Stimulated activated CD4-positive, alpha-beta T cell treated with anti-CD3 and anti-CD28 coated beads, Interleukin-4, amount 100 ng/mL, for 1 hour (primary cell): ENCODE data around the gene LRRTM2.

Experiments used
- DNase-seq: peaks from one replicate; pipeline ENCODE4 v3.0.0-alpha.2; 2020

The LRRTM2 gene

DNA sequence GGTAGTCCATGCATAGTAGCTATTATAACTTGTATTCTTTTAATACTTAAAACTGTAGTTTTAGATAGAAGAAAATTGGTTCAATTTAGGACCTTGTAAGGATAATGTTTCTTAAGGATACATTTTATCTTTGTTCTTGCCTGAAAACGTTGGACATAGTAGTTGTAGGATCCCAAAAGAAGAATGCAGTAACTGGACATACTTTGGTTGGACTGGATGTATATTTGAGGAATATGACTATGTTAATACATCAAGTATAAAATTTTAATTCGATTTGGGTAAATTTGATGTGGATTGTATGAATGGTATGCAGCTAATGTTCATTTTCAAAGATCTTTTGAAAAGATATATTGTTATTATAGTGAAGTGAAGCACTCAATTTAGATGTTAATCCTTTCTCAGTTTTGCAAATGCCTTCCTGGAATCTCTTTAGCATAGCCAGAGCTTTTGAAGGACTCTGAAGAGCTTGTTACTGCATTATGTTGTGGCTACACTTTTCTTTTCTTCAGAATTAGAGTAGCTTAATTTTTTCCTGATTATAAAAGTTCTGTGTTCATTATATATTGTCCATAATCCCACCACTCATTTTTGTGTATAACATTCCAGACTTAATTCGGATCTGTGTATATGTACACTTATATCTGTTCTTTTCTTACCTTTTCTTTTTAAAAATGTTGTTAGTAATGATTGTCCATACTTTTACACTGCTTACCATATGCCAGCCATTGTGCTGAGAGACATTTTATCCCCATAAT lies 41.2 kb downstream of the LRRTM2 start:
- DNase-seq: no peak

DNA sequence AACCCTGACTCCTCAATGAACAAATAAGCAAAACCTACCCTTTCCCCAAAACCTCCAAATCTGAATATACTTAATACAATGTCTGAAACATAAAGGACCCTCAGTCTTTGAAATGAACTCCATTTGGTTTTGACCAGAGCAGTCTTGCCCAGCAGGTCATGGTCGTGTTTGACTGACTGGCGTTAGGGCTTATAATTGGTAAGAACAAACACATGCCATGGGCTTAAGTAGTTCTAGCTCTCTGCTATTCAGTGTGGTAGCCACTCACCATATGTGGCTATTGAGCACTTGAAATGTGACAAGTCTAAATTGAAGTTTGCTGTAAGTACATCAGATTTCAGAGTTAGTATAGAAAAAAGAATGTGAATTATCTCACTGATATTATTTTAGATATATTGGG lies 42.1 kb downstream of the LRRTM2 start:
- DNase-seq: no peak

DNA sequence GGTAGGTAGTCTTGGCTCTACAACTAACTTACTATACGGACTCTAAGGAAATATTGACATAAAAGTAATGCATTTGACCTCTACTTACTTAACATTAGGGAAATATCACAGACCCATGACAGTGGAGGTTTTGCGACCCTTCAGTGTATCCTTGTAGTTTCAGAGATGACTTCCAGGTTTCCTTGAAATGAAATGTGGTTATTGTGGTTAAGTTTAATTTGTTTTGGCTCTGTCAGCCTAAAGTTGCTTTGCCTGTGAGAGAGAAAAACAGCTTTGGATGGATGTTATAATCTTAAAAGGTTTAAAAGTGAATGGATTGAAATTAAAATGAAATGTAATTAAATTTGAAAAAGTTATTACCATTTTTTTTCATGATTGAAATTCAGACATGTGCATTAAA lies 42.9 kb downstream of the LRRTM2 start:
- no peak for DNase-seq

DNA sequence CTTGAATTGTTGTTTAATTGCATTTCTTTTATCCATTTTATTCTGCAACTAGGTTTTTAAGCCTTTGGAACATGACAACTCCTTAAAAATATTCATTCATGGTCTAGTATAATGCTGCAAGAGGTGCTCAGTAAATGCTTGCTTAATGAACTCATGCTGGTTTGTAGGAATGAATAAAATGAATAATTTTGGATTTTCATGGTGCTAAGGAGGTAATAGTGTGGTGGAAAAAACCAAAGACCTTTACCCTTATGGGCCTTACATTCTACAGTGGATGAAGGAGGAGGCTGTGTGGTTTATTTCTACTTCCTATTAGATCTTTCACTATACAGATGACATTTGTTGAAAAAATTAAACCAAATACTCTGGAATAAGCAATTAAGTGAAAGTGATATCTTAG lies 43.4 kb downstream of the LRRTM2 start:
- no peak for DNase-seq

DNA sequence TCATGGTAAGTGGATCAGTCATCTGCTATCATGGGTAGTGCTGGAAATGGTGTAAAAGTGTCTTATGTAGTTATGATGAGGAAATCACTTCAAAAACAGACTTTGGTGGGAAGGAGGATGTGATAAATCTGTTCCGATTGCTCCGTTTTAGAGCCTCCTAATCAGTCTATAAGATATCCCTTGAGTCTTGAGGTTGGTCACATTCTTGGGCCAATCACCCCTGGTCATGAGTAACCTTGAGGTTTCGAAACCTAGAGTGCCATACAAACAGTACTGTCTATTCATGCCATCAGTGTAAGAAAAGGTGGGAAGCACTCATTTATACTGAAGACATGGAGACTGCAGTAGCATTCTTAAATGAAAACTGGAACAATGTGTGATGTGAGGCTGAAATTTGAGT lies 45.8 kb downstream of the LRRTM2 start:
- no peak for DNase-seq

DNA sequence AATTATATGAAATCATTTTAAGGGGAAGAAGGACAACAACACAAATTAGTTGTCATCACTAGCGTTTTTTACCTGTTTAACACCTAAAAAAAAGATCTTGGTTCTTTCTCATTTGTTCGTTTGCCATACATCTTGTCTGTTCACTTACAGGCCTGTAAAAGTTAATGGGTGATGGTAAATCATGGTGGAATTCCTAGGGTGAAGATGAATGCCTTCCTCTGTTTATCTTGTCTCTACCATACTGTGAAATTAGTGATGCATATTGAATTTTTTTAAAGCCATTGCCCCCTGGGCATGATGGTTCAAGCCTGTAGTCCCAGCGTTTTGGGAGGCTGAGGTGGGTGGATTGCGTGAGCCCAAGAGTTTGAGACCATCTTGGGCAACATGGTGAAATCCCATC lies 46.6 kb downstream of the LRRTM2 start:
- DNase-seq: no peak

DNA sequence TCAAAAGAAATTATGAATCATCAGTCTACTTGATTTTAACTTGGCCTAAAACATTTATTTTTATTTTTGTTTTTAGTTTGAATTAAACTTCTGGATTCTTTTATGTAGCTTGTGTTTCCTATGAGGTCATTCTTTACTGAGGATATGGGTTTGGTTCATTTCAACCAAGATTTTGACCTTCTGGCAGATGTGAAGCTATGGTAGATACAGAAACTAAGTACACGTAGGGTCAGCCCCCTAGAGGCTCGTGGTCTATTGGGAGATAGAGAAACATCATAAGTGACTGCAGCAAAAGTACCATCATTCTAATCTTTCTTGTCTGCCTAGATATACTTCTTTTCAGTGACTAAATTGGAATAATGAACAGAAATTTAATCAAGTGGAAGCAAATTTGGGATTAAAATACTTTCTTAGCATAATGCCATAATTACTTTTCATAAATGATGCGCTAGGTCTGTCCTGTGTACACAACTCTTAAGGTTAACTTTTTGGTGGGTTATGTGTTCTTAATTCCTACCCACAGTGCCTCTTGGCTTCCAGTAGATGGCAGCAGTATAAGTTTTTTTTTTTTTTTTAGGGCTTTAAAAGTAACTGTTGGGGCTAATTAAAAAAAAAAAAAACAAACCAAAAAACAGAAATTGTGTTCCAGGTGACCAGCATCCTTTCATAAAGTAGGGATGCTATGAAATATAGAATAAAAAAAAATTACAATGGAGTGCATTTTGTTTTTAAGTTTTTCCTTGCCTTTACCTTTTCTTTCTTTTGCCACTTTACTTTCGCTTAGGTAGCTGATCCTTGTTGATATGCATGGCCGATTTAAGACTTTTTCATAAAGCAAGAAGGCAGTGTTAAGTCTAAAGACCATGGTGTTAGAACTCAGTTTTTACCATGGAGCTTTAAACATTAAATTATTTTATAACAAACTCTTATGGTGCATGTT lies 49.9 kb downstream of the LRRTM2 start:
- no peak for DNase-seq

DNA sequence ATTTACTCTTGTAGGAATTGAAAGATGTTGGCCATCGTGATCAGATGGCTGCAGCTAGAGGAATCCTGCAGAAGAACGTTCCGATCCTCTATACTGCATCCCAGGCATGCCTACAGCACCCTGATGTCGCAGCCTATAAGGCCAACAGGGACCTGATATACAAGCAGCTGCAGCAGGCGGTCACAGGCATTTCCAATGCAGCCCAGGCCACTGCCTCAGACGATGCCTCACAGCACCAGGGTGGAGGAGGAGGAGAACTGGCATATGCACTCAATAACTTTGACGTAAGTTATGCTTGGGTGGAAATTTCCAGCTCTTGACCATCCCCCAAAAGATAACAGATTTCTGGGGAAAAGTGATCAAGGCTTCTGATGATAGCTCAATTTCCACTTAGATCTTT lies 50.6 kb downstream of the LRRTM2 start:
- DNase-seq: no peak

DNA sequence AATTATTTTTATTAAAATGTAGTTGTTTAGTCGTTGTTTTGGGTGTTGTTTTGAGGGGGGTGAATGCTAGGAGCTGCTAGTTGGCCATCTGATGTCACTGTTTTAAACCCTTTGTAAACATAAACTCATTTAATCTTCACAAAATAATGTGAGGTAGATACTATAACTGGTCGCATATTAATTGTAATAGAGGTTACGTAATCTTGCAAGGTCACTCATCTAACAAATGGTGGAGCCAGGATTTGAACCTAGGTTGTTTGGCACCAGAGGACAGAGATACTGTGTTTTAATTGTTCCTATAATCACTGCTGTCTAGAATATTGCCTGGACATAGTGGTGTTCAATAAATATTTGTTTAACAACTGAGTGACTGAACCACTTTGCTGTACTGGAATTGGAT lies 54.4 kb downstream of the LRRTM2 start:
- no peak for DNase-seq

DNA sequence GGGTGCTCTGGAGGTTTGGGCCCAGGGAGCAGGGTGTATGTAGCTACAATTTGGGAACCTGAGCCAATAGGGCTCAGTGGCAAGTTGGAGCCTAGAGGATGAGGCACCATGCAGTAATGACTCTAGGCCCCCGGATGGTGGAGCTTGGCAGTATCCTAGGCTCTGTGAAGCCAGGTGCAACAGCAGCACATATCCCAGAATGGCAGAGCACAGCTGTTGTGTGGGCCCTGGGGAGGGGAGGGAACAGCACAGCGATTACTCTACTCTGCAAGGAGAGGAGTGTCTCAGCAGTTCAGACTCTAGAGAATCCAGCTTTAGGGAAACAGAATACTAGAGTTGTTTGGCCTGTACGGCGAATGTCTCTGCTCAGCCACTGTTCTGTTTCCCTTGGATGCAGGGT lies 56.1 kb downstream of the LRRTM2 start:
- no peak for DNase-seq
